Measurements from ENCODE around the gene NKIRAS1.
"Not testable (repeated sequence)": the region's sequence is repeated elsewhere in the genome, so short reads cannot be mapped to it uniquely, and the experiment has no call there.

NKIRAS1 gene

GRCh38 chr3:23867400-23867799 is 49.4 kb downstream of the NKIRAS1 start:
- DNase-seq: no peak

- no peak for DNase-seq
Observed at GRCh38 chr3:23865595-23866396, 51.0 kb downstream of the NKIRAS1 start.

- DNase-seq: no peak
Observed at GRCh38 chr3:23864931-23865330, 51.9 kb downstream of the NKIRAS1 start.

GRCh38 chr3:23863060-23863459 is 53.7 kb downstream of the NKIRAS1 start:
- no peak for DNase-seq

GRCh38 chr3:23861689-23862088 is 55.1 kb downstream of the NKIRAS1 start:
- DNase-seq: no peak

GRCh38 chr3:23859839-23860382 is 56.9 kb downstream of the NKIRAS1 start:
- DNase-seq: no peak

GRCh38 chr3:23859012-23859743 is 57.6 kb downstream of the NKIRAS1 start:
- no peak for DNase-seq

- no peak for DNase-seq
Observed at GRCh38 chr3:23856286-23856685, 60.5 kb downstream of the NKIRAS1 start.

GRCh38 chr3:23849462-23849861 is 67.3 kb downstream of the NKIRAS1 start:
- DNase-seq: not testable (repeated sequence)

- DNase-seq: no peak
Observed at GRCh38 chr3:23845326-23846216, 71.2 kb downstream of the NKIRAS1 start.

GRCh38 chr3:23843869-23844268 is 72.9 kb downstream of the NKIRAS1 start:
- no peak for DNase-seq

Measured in activated CD4-positive, alpha-beta T cell treated with anti-CD3 and anti-CD28 coated beads, Interleukin-2, amount 50 U/mL, for 4 hours (primary cell).